GM21423 (cell line): ENCODE measurements around the gene C9orf85.
"Not testable (repeated sequence)": the region's sequence is repeated elsewhere in the genome, so short reads cannot be mapped to it uniquely, and the experiment has no call there.

Experiments used
- ATAC-seq: cut with Tn5 transposase; IDR thresholded peaks from one replicate; pipeline ENCODE4 v1.9.1; 2021; ENCODE audit warnings: mild to moderate bottlenecking, moderate library complexity; ENCODE audit not compliant: unreplicated experiment

The C9orf85 gene, protein sequence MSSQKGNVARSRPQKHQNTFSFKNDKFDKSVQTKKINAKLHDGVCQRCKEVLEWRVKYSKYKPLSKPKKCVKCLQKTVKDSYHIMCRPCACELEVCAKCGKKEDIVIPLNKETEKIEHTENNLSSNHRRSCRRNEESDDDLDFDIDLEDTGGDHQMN

GRCh38 chr9:71911061-71911907 is at the start of gene C9orf85, which contains the start of gene ABHD17B:
C9orf85 (plus strand) TSS chr9:71911639; CDS start chr9:71911735, 96 bp downstream.
ABHD17B (minus strand) TSS chr9:71911193; CDS start chr9:71875080, 36,113 bp downstream.
- ATAC-seq: peak; percentile 92

DNA sequence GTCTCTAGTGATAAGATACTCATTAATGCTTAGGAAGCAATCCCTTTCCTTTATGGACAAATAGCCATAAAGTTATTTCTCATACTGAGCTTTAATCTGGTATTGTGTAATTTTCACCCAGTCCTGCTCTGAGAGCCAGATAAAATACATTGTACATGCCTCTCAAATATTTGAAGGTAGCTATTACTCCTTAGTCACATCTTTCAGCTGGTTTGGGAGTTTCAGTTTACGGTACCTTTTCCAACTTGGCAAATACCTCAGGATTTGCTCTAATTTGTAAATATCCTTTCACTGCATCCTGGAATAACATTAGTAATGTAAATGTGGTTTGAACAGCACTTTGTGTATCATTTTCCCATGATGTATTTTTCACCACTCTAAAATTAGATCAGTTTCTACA is 47.8 kb upstream of the C9orf85 start:
- ATAC-seq: no peak

- no peak for ATAC-seq
Observed at GRCh38 chr9:71875345-71875744, 36.1 kb upstream of the C9orf85 start.

GRCh38 chr9:71876106-71876505 is 35.3 kb upstream of the C9orf85 start:
- ATAC-seq: no peak

- no peak for ATAC-seq
Observed at GRCh38 chr9:71876829-71877228, 34.6 kb upstream of the C9orf85 start.

- no peak for ATAC-seq
Observed at GRCh38 chr9:71878327-71879274, 32.8 kb upstream of the C9orf85 start.

- no peak for ATAC-seq
Observed at GRCh38 chr9:71879644-71880174, 31.7 kb upstream of the C9orf85 start.

- ATAC-seq: no peak
Observed at GRCh38 chr9:71884005-71884404, 27.4 kb upstream of the C9orf85 start.

DNA sequence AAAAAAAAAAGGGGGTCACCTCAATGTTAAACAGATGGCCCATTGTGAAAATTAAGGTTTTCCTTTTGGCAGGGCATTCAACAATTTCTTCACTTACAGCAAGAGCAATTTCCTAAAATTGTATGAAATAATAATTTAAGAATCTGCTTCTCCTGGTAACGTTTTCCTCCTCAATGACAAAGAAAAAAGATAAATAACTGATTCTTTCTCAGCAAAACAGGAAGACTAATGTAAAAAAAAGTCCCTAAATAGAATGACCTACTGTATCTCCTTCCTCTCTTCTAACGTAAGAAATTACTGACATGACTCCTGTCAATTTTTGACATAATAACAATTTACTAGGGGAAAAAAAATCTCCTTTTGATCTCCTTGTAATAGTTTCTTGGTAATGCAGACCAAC is 26.0 kb upstream of the C9orf85 start:
- ATAC-seq: no peak

DNA sequence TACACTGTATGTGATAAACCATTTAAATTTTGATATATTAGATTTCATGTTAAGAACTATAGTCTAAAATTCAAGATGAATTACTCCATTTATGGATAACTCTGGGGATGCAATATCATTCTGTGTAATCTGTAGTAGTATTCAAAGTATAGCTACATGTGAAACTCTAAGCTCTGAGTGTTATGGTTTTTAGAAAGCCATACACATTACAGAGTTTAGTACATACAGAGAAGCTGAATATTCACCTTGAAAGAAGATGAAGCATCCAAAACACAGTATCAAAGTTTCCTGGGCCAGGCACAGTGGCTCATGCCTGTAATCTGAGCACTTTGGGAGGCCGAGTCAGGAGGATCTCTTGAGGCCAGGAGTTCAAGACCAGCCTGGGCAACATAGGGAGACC is 25.4 kb upstream of the C9orf85 start:
- no peak for ATAC-seq

DNA sequence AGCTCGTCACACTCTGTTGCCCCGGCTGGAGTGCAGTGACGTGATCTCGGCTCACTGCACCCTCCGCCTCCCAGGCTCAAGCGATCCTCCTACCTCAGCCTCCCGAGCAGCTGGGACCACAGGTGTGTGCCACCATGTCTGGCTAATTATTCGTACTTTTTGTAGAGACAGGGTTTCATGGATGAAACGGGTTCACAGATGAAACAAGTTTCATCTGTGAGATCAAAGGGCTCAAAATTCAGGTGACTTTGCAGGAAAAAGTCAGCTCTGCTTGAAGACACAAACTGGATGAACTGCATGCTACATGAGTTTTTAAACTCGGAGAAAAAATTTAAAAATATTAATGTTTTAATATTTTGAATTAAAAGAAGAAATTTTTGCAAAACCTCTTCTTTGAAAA is 24.9 kb upstream of the C9orf85 start:
- ATAC-seq: no peak

- no peak for ATAC-seq
Observed at GRCh38 chr9:71887362-71887761, 24.1 kb upstream of the C9orf85 start.

GRCh38 chr9:71890042-71890679 is 21.3 kb upstream of the C9orf85 start:
- no peak for ATAC-seq

DNA sequence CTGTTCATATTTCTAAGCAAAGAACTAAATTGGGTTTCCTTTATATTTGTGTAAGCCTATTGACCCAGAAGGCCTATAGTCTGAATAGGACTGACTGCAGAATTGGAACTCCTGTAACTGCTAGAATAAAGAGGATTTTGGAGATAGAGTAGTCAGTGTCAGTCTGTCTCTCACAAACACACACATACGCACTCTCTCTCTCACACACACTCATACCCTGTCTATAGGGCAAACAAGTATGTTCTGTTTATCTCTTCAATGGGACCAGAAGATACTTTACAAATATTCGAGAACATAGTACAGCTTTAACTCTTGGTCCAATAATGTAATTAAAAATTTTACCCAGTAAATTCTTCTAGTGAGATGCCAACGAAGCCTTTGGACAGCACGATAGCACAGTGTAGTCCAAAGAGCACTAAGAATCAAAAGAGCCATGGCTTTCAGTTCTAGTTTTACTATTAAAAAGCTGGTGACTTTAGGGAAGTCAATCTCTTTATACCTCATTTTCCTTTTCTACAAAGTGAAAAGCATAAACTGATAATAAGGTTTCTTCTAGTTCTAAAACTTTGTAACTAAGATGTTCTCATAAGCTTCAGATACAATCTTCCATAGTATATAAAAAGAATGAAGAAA is 19.8 kb upstream of the C9orf85 start:
- ATAC-seq: no peak

DNA sequence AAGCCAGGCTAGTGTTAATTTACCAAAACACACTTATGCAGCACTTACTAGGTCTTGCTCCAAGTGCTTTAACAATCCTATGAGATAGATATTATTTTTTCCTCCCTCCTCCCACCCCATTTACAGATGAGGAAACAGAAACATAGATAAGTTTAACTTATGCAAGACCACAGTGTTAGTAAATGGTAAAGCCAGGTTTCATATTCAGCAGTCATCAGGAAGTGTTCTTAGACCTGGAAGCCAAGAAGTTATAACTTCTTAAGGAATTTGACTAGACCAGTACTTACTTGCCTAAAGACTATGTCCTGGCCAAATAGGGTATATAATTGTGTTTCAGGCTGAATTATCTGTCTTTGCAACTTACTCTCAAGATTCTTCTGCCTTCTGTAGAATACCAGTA is 16.3 kb upstream of the C9orf85 start:
- ATAC-seq: peak; percentile 47

- no peak for ATAC-seq
Observed at GRCh38 chr9:71895955-71896354, 15.5 kb upstream of the C9orf85 start.

- ATAC-seq: no peak
Observed at GRCh38 chr9:71896761-71897160, 14.7 kb upstream of the C9orf85 start.

DNA sequence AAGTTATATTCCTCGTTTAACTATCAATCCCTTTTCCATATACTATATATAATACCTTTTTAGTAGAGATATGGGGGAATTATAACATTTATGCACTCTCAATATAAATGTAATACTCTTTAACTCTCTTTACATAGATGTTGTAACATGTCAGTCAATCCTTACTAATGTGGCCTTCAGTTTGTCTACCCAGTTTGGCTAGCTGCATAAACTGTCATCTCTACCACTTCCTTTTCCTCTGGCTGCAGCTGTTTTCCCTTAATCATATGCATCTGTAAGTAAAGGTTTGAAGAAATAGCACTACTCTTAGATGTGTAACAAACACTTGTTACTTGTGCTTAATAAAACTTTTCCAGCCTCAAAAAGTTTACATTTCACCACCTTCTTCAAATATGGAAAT is 13.9 kb upstream of the C9orf85 start:
- ATAC-seq: peak; percentile 62

- ATAC-seq: not testable (repeated sequence)
Observed at GRCh38 chr9:71898756-71899155, 12.7 kb upstream of the C9orf85 start.
